AML-193 (cell line): Measurements from ENCODE around the gene GDPD5.
"Not testable (repeated sequence)": the region's sequence is repeated elsewhere in the genome, so short reads cannot be mapped to it uniquely, and the experiment has no call there.

Experiments used
- DNase-seq, 2 experiments: peaks; one replicate each; lab custom pipeline; 2025; lab: John Stamatoyannopoulos, UW

GDPD5 gene

GRCh38 chr11:75428989-75429640 lies 96.6 kb downstream of the GDPD5 start:
- no peak for DNase-seq

GRCh38 chr11:75428281-75428724 lies 97.4 kb downstream of the GDPD5 start:
- peak; percentile 72 to 73 for DNase-seq

- no peak for DNase-seq
These were observed 98.6 kb downstream of the GDPD5 start for GRCh38 chr11:75427181-75427580.

GRCh38 chr11:75426720-75427086 lies 99.0 kb downstream of the GDPD5 start:
- no peak for DNase-seq

GRCh38 chr11:75425422-75425821 lies 100.3 kb downstream of the GDPD5 start:
- no peak for DNase-seq

- DNase-seq: no peak
These were observed 101.3 kb downstream of the GDPD5 start for GRCh38 chr11:75424396-75424795.

GRCh38 chr11:75423721-75424120 lies 102.0 kb downstream of the GDPD5 start:
- DNase-seq: no peak

- DNase-seq: no peak
These were observed 103.2 kb downstream of the GDPD5 start for GRCh38 chr11:75422248-75423231.

- DNase-seq: no peak
These were observed 103.9 kb downstream of the GDPD5 start for GRCh38 chr11:75421902-75422247.

- DNase-seq: no peak
These were observed 104.6 kb downstream of the GDPD5 start for GRCh38 chr11:75421035-75421602.

GRCh38 chr11:75420224-75421034 lies 105.3 kb downstream of the GDPD5 start:
- DNase-seq: no peak

GRCh38 chr11:75413864-75414263 lies 111.9 kb downstream of the GDPD5 start:
- DNase-seq: no peak

- DNase-seq: not testable (repeated sequence)
These were observed 112.6 kb downstream of the GDPD5 start for GRCh38 chr11:75413146-75413545.

- not testable (repeated sequence) for DNase-seq
These were observed 115.8 kb downstream of the GDPD5 start for GRCh38 chr11:75409971-75410370.

GRCh38 chr11:75408957-75409219 lies 116.9 kb downstream of the GDPD5 start:
- no peak for DNase-seq

- DNase-seq: no peak
These were observed 119.4 kb downstream of the GDPD5 start for GRCh38 chr11:75406338-75406777.

- no peak for DNase-seq
These were observed 121.6 kb downstream of the GDPD5 start for GRCh38 chr11:75403983-75404658.

- DNase-seq: no peak
These were observed 122.7 kb downstream of the GDPD5 start for GRCh38 chr11:75403037-75403436.

GRCh38 chr11:75402002-75402773 lies 123.6 kb downstream of the GDPD5 start:
- DNase-seq: no peak

GRCh38 chr11:75400146-75400865 lies 125.4 kb downstream of the GDPD5 start:
- DNase-seq: no peak
